Activated CD8-positive, alpha-beta memory T cell treated with anti-CD3 and anti-CD28 coated beads, Interleukin-2, amount 10 ng/mL, durations not matched to agents 7 days and 5 days (primary cell): ENCODE measurements around the gene HNRNPUL1. TPM values are rescaled to one million over a fixed set of nuclear protein-coding genes. Genes with fewer than 3 reads are reported as not detected.

Experiments
- ATAC-seq: fragments of 150-1000 bp; cut with Tn5 transposase; one replicate; pipeline ENCODE4 v1.10.0; 2021; ENCODE audit warnings: moderate library complexity
- CTCF ChIA-PET: fragments of 350-600 bp; sonication (Branson Sonifier 250); formaldehyde crosslinking; loops from one replicate; lab custom pipeline; 2021; ENCODE audit warnings: antibody characterized with exemption; lab: Charles Lee
- DNase-seq: peaks from one replicate; pipeline ENCODE4 v3.0.0-alpha.2; 2020
- H3K27ac Mint-ChIP-seq: one replicate; pipeline ENCODE4 v1.8.0; 2021; ENCODE audit warnings: mild to moderate bottlenecking, mixed read lengths
- H3K27me3 Mint-ChIP-seq: one replicate; pipeline ENCODE4 v1.8.0; 2021; ENCODE audit warnings: mixed read lengths
- H3K36me3 Mint-ChIP-seq: one replicate; pipeline ENCODE4 v1.8.0; 2021; ENCODE audit warnings: mild to moderate bottlenecking, mixed read lengths
- H3K4me1 Mint-ChIP-seq: one replicate; pipeline ENCODE4 v1.8.0; 2021; ENCODE audit warnings: mixed read lengths
- H3K4me3 Mint-ChIP-seq: one replicate; pipeline ENCODE4 v1.8.0; 2021; ENCODE audit warnings: mild to moderate bottlenecking, moderate library complexity, mixed read lengths
- H3K9me3 Mint-ChIP-seq: one replicate; pipeline ENCODE4 v1.8.0; 2022; ENCODE audit warnings: low read depth, mixed read lengths
- total RNA-seq, 2 experiments: library from RNA; stranded (reverse); gene quantifications; one replicate each; pipeline ENCODE4 v1.2.3, GENCODE V29; 2021

The HNRNPUL1 gene
- total RNA-seq, 2 experiments from 2014 or later: 342 to 348 TPM

DNA sequence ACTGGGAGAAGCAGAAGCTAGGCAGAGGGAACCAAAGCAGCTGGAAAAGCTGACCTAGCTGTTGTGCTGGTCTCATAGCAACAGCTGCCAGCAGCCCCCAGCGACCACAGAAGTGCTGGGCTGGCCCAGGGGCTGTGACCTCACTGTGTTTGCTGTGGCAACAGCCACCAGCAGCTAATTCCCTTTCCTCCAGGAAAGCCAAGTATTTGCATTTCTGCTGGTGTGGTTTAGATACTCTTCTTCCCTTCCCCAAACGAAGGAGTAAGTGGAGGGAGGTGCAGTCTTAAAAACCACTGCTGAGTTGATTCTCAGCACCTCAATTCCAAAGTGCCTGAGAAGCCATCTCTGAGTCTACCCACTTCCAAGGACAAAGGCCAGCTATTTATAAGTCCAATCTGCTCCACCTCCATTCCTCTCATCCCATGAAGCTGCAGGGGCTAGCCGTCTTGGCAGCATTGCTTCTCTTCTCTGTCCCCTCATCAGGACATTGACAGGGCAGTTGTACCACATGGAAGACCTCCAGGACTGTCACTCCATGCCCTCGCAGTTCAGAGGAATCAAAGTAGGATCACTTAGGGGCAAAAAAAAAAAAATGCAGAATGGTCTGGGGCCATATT, 34.3 kb downstream of the HNRNPUL1 start:
- CTCF ChIA-PET: interaction anchor here (1.3 to 3.8 kb wide), 4 partner anchors 9 to 95 kb away, joined by 4 to 28 read pairs (median 8); partner anchors contain the start of gene HNRNPUL1
- no peaks in the 10 kb centered on the region for H3K27me3 Mint-ChIP-seq
- H3K27ac Mint-ChIP-seq: peak overlapping the region; percentile 82
- H3K36me3 Mint-ChIP-seq: peaks cover 80% of the 10 kb centered on the region
- no peaks in the 10 kb centered on the region for H3K9me3 Mint-ChIP-seq
- peak; percentile 65 for DNase-seq
- H3K4me3 Mint-ChIP-seq: no peak overlapping the region
- H3K4me1 Mint-ChIP-seq: peaks cover 94% of the 10 kb centered on the region
- ATAC-seq: peak; percentile 17

DNA sequence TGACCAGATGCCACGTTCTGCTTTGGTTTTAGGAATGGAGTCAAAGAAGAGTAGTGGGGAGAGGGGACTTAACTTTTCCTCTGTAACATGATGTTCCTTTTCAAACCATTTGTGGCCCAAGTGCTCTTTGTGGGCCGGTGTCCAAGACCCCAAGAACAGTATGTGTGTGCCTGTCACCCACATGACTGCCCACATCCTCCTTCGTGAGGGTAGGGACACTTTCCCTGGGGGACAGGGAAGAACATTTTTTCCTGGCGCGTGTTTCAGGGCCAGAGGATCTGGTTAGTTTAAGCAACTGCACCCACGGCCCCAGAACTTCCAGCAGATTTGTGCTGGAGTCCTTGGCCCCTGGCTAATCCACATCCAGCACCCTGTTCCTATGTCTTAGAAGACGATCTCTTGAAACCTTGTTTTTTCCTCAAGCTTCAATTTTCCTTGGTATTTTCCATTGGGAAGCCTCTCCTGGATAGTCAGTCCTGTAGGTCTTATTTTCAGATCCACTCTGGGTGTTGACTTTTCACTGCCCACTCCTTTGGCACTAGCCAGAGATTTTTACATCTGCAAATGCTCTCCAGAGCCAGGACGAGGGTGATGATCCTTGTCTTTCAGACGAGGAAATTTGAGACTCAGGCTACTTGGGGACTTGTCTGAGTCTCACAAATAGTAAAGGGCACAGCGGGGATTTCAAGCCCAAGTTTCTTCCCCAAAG, 35.0 kb downstream of the HNRNPUL1 start:
- DNase-seq (no peak), ATAC-seq (no peak)
- CTCF ChIA-PET: interaction anchor here (0.7 to 3.8 kb wide), 4 partner anchors 9 to 96 kb away, joined by 3 to 28 read pairs (median 8); partner anchors contain the start of gene HNRNPUL1
- Mint-ChIP-seq H3K9me3 (no peaks in the 10 kb centered on the region), H3K27ac (peak overlapping the region; percentile 82), H3K4me1 (peaks cover 99% of the 10 kb centered on the region), H3K27me3 (no peaks in the 10 kb centered on the region), H3K36me3 (peaks cover 79% of the 10 kb centered on the region), H3K4me3 (no peak overlapping the region)

DNA sequence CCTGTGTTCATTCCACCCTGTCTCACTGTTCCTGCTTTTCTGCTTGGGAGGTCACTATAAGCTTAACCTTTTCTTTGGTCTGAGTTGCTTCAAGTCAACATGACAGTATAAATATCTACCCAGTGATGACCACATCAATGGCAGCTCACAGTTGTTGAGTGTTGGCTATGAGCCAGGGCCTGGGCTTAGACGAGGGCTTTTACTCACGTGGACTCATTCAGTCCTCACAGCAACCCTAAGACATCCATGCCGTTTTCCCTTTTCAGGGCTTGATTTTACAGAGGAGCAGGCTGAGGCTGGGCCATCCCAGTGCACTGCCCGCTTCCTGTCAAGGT, 35.5 kb downstream of the HNRNPUL1 start:
- DNase-seq (peak; percentile 52), ATAC-seq (no peak)
- Mint-ChIP-seq H3K4me1 (peaks cover 99% of the 10 kb centered on the region), H3K36me3 (peaks cover 79% of the 10 kb centered on the region), H3K27me3 (no peaks in the 10 kb centered on the region), H3K9me3 (no peaks in the 10 kb centered on the region), H3K4me3 (no peak overlapping the region), H3K27ac (peak overlapping the region; percentile 82)
- CTCF ChIA-PET: interaction anchor here (0.7 to 3.8 kb wide), 3 partner anchors 8 to 37 kb away, joined by 3 to 28 read pairs (median 7); no protein-coding TSS in a partner anchor

DNA sequence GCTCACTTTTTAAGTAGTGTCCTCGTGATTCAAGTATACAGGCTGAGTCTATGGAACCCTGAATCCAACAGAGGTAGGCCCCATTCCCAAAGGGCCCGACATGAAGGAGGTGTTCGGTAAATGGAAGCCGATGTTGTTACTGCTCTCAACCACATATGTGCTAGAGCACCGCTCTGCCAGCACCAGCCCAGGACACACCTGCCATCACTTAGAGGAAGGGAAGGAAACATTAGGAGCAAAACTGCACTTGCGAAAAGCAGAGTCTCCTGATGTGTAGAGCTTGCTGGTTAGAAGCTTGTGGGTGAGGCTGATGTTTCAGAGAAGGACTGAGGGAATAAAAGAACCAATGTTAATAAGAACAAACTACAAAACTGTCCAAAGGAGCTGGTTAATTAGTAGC, 36.4 kb downstream of the HNRNPUL1 start:
- ATAC-seq (no peak), DNase-seq (no peak)
- H3K9me3 Mint-ChIP-seq: no peaks in the 10 kb centered on the region
- H3K4me1 Mint-ChIP-seq: peaks cover 99% of the 10 kb centered on the region
- H3K27ac Mint-ChIP-seq: peak overlapping the region; percentile 82
- H3K36me3 Mint-ChIP-seq: peaks cover 79% of the 10 kb centered on the region
- CTCF ChIA-PET: interaction anchor here (1.0 to 11.7 kb wide), 3 partner anchors 27 to 96 kb away, joined by 3 to 110 read pairs (median 7); partner anchors contain the start of gene HNRNPUL1
- no peaks in the 10 kb centered on the region for H3K27me3 Mint-ChIP-seq
- H3K4me3 Mint-ChIP-seq: no peak overlapping the region

DNA sequence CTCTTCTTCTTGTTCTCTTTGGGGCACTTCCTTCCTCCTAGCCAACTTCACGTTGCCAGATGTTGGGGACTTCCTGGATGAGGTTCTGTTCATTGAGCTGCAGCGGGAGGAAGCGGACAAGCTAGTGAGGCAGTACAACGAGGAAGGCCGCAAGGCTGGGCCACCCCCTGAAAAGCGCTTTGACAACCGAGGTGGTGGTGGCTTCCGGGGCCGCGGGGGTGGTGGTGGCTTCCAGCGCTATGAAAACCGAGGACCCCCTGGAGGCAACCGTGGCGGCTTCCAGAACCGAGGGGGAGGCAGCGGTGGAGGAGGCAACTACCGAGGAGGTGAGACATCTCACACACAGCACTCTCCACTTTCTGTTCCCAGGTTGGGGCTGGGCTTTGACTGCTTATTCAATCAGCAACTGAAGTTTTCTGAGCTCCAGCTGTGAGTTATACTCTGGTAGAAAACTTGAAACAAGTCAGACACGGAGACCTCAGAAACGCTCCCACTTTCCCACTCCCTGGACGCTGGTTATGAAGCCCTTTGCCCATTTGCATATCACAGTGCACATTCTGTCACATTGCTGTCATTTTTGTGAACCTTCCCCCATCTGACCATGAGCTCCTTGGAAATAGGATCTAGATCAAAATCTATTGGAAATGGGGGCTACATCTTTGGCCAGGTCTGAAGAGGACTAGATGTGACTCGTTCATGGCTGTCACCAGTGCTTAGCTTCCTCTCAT, 38.6 kb downstream of the HNRNPUL1 start:
- peaks cover 98% of the 10 kb centered on the region for H3K4me1 Mint-ChIP-seq
- peak overlapping the region; percentile 96 for H3K27ac Mint-ChIP-seq
- no peaks in the 10 kb centered on the region for H3K9me3 Mint-ChIP-seq
- DNase-seq (peak; percentile 91), ATAC-seq (peak; percentile 68)
- peaks cover 75% of the 10 kb centered on the region for H3K36me3 Mint-ChIP-seq
- H3K27me3 Mint-ChIP-seq: no peaks in the 10 kb centered on the region
- H3K4me3 Mint-ChIP-seq: peak overlapping the region; percentile 75
- CTCF ChIA-PET: interaction anchor here (0.6 to 11.7 kb wide), 11 partner anchors 8 to 525 kb away, joined by 3 to 110 read pairs (median 5); partner anchors contain the start of genes CCDC97 and HNRNPUL1

DNA sequence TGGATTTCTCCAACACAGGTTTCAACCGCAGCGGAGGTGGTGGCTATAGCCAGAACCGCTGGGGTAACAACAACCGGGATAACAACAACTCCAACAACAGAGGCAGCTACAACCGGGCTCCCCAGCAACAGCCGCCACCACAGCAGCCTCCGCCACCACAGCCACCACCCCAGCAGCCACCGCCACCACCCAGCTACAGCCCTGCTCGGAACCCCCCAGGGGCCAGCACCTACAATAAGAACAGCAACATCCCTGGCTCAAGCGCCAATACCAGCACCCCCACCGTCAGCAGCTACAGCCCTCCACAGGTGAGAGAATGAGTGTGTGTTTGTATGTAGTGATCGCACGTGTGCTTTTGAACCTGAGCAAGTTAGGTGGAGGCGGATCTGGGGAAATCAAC, 39.8 kb downstream of the HNRNPUL1 start:
- Mint-ChIP-seq H3K36me3 (peaks cover 70% of the 10 kb centered on the region), H3K4me3 (peak overlapping the region; percentile 26), H3K9me3 (no peaks in the 10 kb centered on the region), H3K27me3 (no peaks in the 10 kb centered on the region), H3K27ac (peak overlapping the region; percentile 96), H3K4me1 (peaks cover 98% of the 10 kb centered on the region)
- DNase-seq (no peak), ATAC-seq (no peak)
- CTCF ChIA-PET: interaction anchor here (1.2 to 11.7 kb wide), 4 partner anchors 20 to 52 kb away, joined by 5 to 110 read pairs (median 7); partner anchors contain the start of gene HNRNPUL1

DNA sequence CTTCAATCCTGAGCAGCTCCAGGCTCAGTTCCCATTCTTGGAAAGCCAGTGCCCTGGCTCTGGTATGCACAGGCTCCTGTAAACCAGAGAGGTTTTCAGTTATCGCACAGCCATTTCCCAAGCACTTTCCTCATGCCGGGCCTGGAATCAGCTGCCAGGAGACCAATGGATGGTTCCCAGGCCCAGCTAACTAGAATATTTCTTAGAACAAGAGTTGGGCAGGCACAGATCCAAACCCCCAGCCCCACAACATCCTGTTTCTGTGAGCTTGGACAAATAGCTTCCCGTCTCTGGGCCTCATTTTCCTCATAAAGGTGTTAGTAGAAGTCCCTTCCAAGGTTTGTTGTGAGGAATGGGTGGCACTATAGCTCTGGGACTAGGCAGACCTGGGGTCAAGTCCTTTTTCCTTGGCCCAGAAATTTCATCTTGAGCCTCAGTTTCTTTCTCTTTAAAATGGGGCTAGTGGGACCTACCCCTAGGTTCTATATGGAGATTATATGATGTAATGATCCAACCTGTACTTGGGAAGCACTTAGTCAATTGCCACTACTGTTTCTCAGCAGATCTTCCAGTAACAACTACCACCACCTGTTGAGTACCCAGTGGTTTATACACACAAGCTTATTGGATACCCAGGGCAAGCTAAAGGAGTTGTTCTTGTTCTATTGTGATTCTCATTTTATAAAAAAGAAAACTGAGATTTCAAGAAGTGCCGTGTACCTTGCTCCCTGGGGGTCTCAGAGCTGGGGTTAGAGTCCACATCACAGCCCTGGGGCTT, 40.7 kb downstream of the HNRNPUL1 start:
- Mint-ChIP-seq H3K4me3 (no peak overlapping the region), H3K36me3 (peaks cover 62% of the 10 kb centered on the region)
- CTCF ChIA-PET: interaction anchor here (0.7 to 11.7 kb wide), 7 partner anchors 18 to 100 kb away, joined by 3 to 110 read pairs (median 4); partner anchors contain the start of genes B9D2 and HNRNPUL1

DNA sequence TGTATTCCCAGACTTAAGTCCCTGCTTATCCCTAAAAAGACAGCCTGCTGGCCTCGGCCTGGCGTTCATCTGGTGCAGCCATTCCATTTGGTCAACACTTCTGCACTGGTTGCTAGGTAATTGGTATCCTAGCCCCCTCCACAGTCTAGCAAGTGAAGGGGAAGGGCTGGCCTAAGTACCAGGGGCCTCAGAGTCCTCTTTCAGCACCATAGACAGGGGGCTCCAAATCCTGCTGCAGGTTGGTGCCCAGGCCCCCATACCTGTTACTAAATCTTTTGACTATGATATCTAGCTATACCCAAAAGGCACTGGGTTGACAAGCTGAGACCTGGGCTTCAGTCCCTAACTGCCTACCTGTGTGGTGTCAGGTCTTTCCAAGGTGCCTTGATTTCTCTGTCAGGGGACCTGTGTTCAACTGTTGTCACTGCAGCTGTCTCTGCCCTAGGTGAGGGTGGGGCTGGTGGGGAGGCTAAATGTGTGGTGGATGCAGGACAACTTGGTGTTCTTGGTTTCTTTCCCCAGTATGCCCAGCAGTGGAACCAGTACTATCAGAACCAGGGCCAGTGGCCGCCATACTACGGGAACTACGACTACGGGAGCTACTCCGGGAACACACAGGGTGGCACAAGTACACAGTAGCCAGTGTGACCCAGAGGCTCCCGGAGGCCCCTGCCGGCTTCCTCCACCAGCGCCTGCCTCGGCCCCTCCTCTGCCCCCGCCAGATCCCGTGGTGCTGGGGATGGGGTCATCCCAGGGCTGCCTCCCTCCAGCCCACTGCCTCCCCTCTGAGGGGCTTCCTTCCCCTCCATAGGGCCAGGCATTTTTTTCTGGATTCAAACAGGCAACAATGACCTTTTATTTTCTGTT, 42.0 kb downstream of the HNRNPUL1 start:
- no peaks in the 10 kb centered on the region for H3K27me3 Mint-ChIP-seq
- ATAC-seq: no peak
- no peaks in the 10 kb centered on the region for H3K9me3 Mint-ChIP-seq
- no peak for DNase-seq
- peaks cover 87% of the 10 kb centered on the region for H3K4me1 Mint-ChIP-seq
- CTCF ChIA-PET: interaction anchor here (0.7 to 11.7 kb wide), 6 partner anchors 8 to 50 kb away, joined by 3 to 110 read pairs (median 4); partner anchors contain the start of gene HNRNPUL1
- peaks cover 56% of the 10 kb centered on the region for H3K36me3 Mint-ChIP-seq
- H3K27ac Mint-ChIP-seq: peak overlapping the region; percentile 94
- H3K4me3 Mint-ChIP-seq: peak overlapping the region; percentile 60

More for the DNA sequence above, 40.7 kb downstream of the HNRNPUL1 start:
- no peak for ATAC-seq
- Mint-ChIP-seq H3K27ac (peak overlapping the region; percentile 96), H3K4me1 (peaks cover 92% of the 10 kb centered on the region), H3K27me3 (no peaks in the 10 kb centered on the region), H3K9me3 (no peaks in the 10 kb centered on the region)
- DNase-seq: no peak

DNA sequence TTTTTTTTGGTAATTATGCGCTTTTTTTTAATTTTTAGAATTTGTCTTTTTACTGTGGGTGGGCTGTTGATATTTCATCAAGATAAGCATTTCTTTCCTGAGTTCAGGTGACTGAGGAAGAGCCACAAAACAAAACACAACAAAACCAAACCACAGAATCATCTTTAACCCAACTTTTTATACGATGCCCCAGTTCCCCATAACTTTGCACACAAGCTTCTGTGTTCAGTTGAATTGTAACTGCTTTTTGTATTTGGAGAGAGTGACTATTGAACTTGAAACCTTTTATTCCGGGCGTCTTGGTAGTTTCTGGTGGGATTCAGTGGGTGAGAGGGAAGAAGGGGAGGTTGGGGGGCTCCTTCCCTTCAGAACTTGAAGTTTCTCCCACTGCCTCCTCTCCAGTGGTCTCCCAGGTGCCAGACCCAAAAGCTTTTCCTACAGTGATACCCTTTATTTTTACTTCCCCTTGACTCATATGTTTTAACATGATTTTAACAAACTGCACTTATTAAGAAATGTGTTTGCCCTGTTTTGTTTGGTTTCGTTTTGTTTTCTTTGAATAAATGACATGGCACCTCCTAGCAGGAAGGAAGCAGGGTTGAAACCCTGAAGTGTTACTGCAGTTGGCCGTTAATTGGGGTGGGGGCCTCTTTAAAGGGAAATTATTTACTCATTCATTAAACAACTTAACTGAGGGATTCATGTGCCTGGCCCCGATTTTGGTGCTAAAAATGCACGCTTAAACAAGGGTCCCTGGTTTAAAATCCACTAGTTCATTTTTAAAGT, 43.1 kb downstream of the HNRNPUL1 start:
- peaks cover 85% of the 10 kb centered on the region for H3K4me1 Mint-ChIP-seq
- ATAC-seq (no peak), DNase-seq (peak; percentile 60)
- H3K9me3 Mint-ChIP-seq: no peaks in the 10 kb centered on the region
- CTCF ChIA-PET: interaction anchor here (0.6 to 11.7 kb wide), 16 partner anchors 9 to 517 kb away, joined by 3 to 110 read pairs (median 6); partner anchors contain the start of genes B9D2 and HNRNPUL1
- H3K36me3 Mint-ChIP-seq: peaks cover 55% of the 10 kb centered on the region
- peak overlapping the region; percentile 94 for H3K27ac Mint-ChIP-seq
- H3K27me3 Mint-ChIP-seq: no peaks in the 10 kb centered on the region
- H3K4me3 Mint-ChIP-seq: peak overlapping the region; percentile 60

DNA sequence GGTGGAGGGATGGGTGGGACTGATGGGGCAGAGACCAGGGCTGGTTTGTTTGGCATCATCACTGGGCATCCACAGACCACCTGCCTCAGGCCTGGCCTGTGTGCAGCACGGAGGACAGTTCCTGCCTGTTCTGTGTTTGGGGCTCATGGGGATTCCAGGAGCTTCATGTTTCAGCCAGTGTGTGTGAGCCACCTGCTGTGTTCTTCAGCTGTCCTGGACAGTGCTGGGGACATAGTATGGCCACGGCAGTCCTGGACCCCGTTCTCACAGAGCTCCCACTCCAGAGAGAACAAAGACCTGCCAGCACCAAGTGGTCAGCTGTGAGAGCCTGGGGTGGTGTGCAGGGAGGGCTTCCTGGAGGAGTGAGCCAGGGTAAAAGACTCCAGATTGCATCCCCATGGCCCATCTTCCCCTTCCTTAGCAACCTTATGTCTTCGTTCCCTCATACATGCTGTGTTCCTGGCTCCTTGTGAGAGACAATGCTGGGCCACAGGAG, 43.8 kb downstream of the HNRNPUL1 start:
- Mint-ChIP-seq H3K27me3 (no peaks in the 10 kb centered on the region), H3K4me3 (peak overlapping the region; percentile 95), H3K9me3 (no peaks in the 10 kb centered on the region), H3K4me1 (peaks cover 82% of the 10 kb centered on the region), H3K27ac (peak overlapping the region; percentile 94), H3K36me3 (peaks cover 55% of the 10 kb centered on the region)
- DNase-seq (no peak), ATAC-seq (peak; percentile 5)
- CTCF ChIA-PET: interaction anchor here (0.9 to 11.7 kb wide), 24 partner anchors 9 to 646 kb away, joined by 3 to 110 read pairs (median 5); partner anchors contain the start of genes B9D2 and HNRNPUL1
